K562 (cell line): ENCODE measurements around the gene MAP3K12. TPM values are rescaled to one million over a fixed set of nuclear protein-coding genes. Genes with fewer than 3 reads are reported as not detected.

Experiments
- ARNT ChIP-seq, 2 experiments: fragments of 450-650 bp; IDR thresholded peaks; 2 replicates each; pipeline ENCODE4 v1.6.1; 2016; ENCODE audit warnings: mild to moderate bottlenecking in 1 of 2
- BCL6 ChIP-seq: fragments of 250-450 bp; sonication (Bioruptor Pico); IDR thresholded peaks from 2 replicates; pipeline ENCODE4 v1.4.0; 2020
- CBFB ChIP-seq: sonication (generic); formaldehyde crosslinking; IDR thresholded peaks from 2 replicates; pipeline ENCODE4 v1.4.0; 2020; ENCODE audit warnings: mild to moderate bottlenecking, missing genetic modification reagents
- CGGBP1 ChIP-seq: fragments of 250-450 bp; sonication (Bioruptor Pico); IDR thresholded peaks from 2 replicates; pipeline ENCODE4 v1.9.0; 2021; ENCODE audit warnings: mild to moderate bottlenecking
- ERF ChIP-seq: fragments of 450-650 bp; formaldehyde crosslinking; IDR thresholded peaks from 2 replicates; pipeline ENCODE4 v1.4.0; 2020; ENCODE audit warnings: mild to moderate bottlenecking, mixed read lengths
- FOS ChIP-seq: IDR thresholded peaks from 3 replicates; pipeline ENCODE4 v1.6.1; 2011; ENCODE audit not compliant: insufficient read length; ENCODE audit errors: extremely low read depth
- JUND ChIP-seq, 2 experiments: IDR thresholded peaks; 2 replicates in 1 of 2; 3 replicates in 1 of 2; pipeline ENCODE4 v1.6.1; 2011; ENCODE audit warnings: borderline replicate concordance in 2 of 2, low read depth in 2 of 2, low read length in 2 of 2, improper control_type of control experiment in 1 of 2, missing biosample characterization in 1 of 2, missing genetic modification characterization in 1 of 2, missing genetic modification reagents in 1 of 2
- NBN ChIP-seq: fragments of 450-650 bp; IDR thresholded peaks from 2 replicates; pipeline ENCODE4 v1.6.1; 2016; ENCODE audit warnings: low read depth, mild to moderate bottlenecking
- POLR2AphosphoS5 ChIP-seq: IDR thresholded peaks from 2 replicates; pipeline ENCODE4 v1.6.1; 2011; ENCODE audit warnings: mild to moderate bottlenecking, low read depth, low read length, moderate library complexity; ENCODE audit not compliant: control insufficient read depth, insufficient read depth
- PTTG1 ChIP-seq: fragments of 450-650 bp; IDR thresholded peaks from 2 replicates; pipeline ENCODE4 v1.6.1; 2016; ENCODE audit warnings: low read depth, mild to moderate bottlenecking, missing genetic modification characterization, missing compliant biosample characterization
- TAF7 ChIP-seq: fragments of 450-650 bp; IDR thresholded peaks from 2 replicates; pipeline ENCODE4 v1.6.1; 2016; ENCODE audit warnings: missing genetic modification characterization, missing compliant biosample characterization
- TCF7 ChIP-seq: sonication (generic); IDR thresholded peaks from 2 replicates; pipeline ENCODE4 v1.6.1; 2016; ENCODE audit warnings: antibody characterized with exemption, borderline replicate concordance
- THAP12 ChIP-seq: fragments of 250-450 bp; sonication (Bioruptor Pico); IDR thresholded peaks from 2 replicates; pipeline ENCODE4 v1.9.0; 2021; ENCODE audit warnings: mild to moderate bottlenecking, inconsistent platforms
- ZNF277 ChIP-seq: fragments of 250-450 bp; sonication (Bioruptor Pico); IDR thresholded peaks from 2 replicates; pipeline ENCODE4 v1.8.0; 2022; ENCODE audit warnings: inconsistent platforms, mild to moderate bottlenecking, moderate library complexity, borderline replicate concordance
- ZNF586 ChIP-seq: fragments of 450-650 bp; formaldehyde crosslinking; conservative IDR thresholded peaks from 2 replicates; pipeline ENCODE4 v1.4.0; 2020; ENCODE audit warnings: mild to moderate bottlenecking, moderate library complexity
- polyA plus RNA-seq, 8 experiments: library from polyadenylated mRNA; depleted of rRNA in 4 of 8; stranded (reverse) in 5 of 8; unstranded in 3 of 8; fragments of >200 nt; fragmentation: Nextera tagmentation in 2 of 8; fragmentation: Illumina TruSeq in 1 of 8; extraction: Ambion mirVana in 2 of 8; extraction: Trizol in 1 of 8; gene quantifications; 2 replicates each; pipeline versions ENCODE4 v1.2.1 to v1.2.3, GENCODE V29; 2011 to 2014; ENCODE audit warnings: inconsistent platforms in 1 of 8, missing spikeins in 1 of 8
- total RNA-seq, 7 experiments: library from RNA; depleted of rRNA in 6 of 7; stranded (reverse); fragments of >200 nt in 6 of 7; fragmentation: Illumina TruSeq in 2 of 7; extraction: Trizol in 2 of 7; gene quantifications; 2 replicates each; pipeline versions ENCODE4 v1.2.1 to v1.2.3, GENCODE V29; 2011 to 2021; ENCODE audit warnings: low replicate concordance in 1 of 7
- TF ChIP-seq, protein P1 (sequence below): fragments of 450-650 bp; IDR thresholded peaks from 2 replicates; pipeline ENCODE4 v1.6.1; 2017; ENCODE audit warnings: antibody characterized with exemption, mild to moderate bottlenecking
- TF ChIP-seq, protein P2 (sequence below): fragments of 450-650 bp; formaldehyde crosslinking; IDR thresholded peaks from 2 replicates; pipeline ENCODE4 v1.4.0; 2022; ENCODE audit warnings: missing genetic modification characterization

The MAP3K12 gene
- total and polyA plus RNA-seq, 9 of the 15 experiments (the other 6 are each of a cell fraction or from before 2014, with no cell fraction given): 0.10 to 2.4 (median 1.6) TPM

GRCh38 chr12:53441040-53441833 is 58.0 kb downstream of the MAP3K12 start, which contains the start of gene PRR13 (continued):
- peak; percentile 93 for TF ChIP-seq FOS
- 0 out of 2 replicates have a peak, but pooled peaks have one; percentile 2 for TF ChIP-seq JUND (IDR thresholded peaks at IDR 0.05; ENCODE audit: borderline replicate concordance, low read depth, low read length)
- peak; percentile 64; the same call in 1 of the 3 replicates for TF ChIP-seq JUND (tag; IDR thresholded peaks at IDR 0.05; ENCODE audit: borderline replicate concordance, low read depth, low read length)
- TF ChIP-seq CGGBP1 (CRISPR knock-in tag): peak; percentile 34; the same call in 1 of the 2 replicates
- no peak for TF ChIP-seq ZNF586 (CRISPR knock-in tag)
- peak; percentile 42 to 48; a peak in 2 of 4 replicates for TF ChIP-seq ARNT (IDR thresholded peaks at IDR 0.05)
- TF ChIP-seq, protein P1, sequence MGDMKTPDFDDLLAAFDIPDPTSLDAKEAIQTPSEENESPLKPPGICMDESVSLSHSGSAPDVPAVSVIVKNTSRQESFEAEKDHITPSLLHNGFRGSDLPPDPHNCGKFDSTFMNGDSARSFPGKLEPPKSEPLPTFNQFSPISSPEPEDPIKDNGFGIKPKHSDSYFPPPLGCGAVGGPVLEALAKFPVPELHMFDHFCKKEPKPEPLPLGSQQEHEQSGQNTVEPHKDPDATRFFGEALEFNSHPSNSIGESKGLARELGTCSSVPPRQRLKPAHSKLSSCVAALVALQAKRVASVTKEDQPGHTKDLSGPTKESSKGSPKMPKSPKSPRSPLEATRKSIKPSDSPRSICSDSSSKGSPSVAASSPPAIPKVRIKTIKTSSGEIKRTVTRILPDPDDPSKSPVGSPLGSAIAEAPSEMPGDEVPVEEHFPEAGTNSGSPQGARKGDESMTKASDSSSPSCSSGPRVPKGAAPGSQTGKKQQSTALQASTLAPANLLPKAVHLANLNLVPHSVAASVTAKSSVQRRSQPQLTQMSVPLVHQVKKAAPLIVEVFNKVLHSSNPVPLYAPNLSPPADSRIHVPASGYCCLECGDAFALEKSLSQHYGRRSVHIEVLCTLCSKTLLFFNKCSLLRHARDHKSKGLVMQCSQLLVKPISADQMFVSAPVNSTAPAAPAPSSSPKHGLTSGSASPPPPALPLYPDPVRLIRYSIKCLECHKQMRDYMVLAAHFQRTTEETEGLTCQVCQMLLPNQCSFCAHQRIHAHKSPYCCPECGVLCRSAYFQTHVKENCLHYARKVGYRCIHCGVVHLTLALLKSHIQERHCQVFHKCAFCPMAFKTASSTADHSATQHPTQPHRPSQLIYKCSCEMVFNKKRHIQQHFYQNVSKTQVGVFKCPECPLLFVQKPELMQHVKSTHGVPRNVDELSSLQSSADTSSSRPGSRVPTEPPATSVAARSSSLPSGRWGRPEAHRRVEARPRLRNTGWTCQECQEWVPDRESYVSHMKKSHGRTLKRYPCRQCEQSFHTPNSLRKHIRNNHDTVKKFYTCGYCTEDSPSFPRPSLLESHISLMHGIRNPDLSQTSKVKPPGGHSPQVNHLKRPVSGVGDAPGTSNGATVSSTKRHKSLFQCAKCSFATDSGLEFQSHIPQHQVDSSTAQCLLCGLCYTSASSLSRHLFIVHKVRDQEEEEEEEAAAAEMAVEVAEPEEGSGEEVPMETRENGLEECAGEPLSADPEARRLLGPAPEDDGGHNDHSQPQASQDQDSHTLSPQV: peak; percentile 80; the same call in 1 of the 2 replicates
- no peak for TF ChIP-seq CBFB (CRISPR knock-in tag)
- TF ChIP-seq POLR2AphosphoS5: peak; percentile 83; the same call in 1 of the 2 replicates
- TF ChIP-seq, protein P2, sequence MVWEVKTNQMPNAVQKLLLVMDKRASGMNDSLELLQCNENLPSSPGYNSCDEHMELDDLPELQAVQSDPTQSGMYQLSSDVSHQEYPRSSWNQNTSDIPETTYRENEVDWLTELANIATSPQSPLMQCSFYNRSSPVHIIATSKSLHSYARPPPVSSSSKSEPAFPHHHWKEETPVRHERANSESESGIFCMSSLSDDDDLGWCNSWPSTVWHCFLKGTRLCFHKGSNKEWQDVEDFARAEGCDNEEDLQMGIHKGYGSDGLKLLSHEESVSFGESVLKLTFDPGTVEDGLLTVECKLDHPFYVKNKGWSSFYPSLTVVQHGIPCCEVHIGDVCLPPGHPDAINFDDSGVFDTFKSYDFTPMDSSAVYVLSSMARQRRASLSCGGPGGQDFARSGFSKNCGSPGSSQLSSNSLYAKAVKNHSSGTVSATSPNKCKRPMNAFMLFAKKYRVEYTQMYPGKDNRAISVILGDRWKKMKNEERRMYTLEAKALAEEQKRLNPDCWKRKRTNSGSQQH (CRISPR knock-in tag): 0 out of 2 replicates have a peak, but pooled peaks have one; percentile 6
- peak; percentile 81 for TF ChIP-seq NBN
- no peak for TF ChIP-seq BCL6 (CRISPR knock-in tag)
- TF ChIP-seq TCF7: no peak
- TF ChIP-seq ZNF277 (CRISPR knock-in tag): no peak
- TF ChIP-seq PTTG1 (tag): peak; percentile 41
- TF ChIP-seq TAF7 (tag): peak; percentile 87
- no peak for TF ChIP-seq THAP12 (CRISPR knock-in tag)
- TF ChIP-seq ERF (CRISPR knock-in tag): peak; percentile 51; the same call in 1 of the 2 replicates
